K562 (cell line): ENCODE measurements around the gene ZNF219. TPM values are rescaled to one million over a fixed set of nuclear protein-coding genes. Genes with fewer than 3 reads are reported as not detected.

Source experiments
- ATAC-seq: fragments of 200-7000 bp; cut with Tn5 transposase; 3 replicates; pipeline ENCODE4 v1.9.1; 2020; ENCODE audit warnings: moderate library complexity
- BruUV-seq: library from RNA; stranded (reverse); fragments of 400-500 nt; replicated peaks from 2 replicates; lab custom pipeline; 2021; lab: Mats Ljungman, UMichigan
- CTCF ChIA-PET: fragments of 300-600 bp; formaldehyde crosslinking; extraction: SDS; loops from one replicate; lab custom pipeline; 2021; ENCODE audit warnings: low intra/inter-chr PET ratio; lab: Yijun Ruan, JAX
- POLR2A ChIA-PET: fragments of 300-600, 350-650 bp; sonication (Branson Sonifier 250); formaldehyde crosslinking; extraction: SDS; loops from one replicate; lab custom pipeline; 2021; ENCODE audit warnings: antibody characterized with exemption, inconsistent platforms; lab: Yijun Ruan, JAX
- DNase-seq, 4 experiments: peaks; one replicate each; pipeline versions ENCODE4 v3.0.0 to v3.0.0-alpha.2; 2011 to 2018; ENCODE audit warnings: low spot score in 3 of 4, mixed read lengths in 3 of 4; ENCODE audit errors: extremely low read depth in 1 of 4
- FAIRE-seq: peaks from 2 replicates; lab custom pipeline; 2011; peaks lifted over from hg19 to GRCh38; lab: Jason Lieb, UNC
- H2AFZ ChIP-seq: 2 replicates; pipeline ENCODE4 v1.6.0; 2011; ENCODE audit warnings: low read depth, low read length, control low read depth, inconsistent platforms
- H3K27ac ChIP-seq: fragments of 200-600 bp; 3 replicates; pipeline ENCODE4 v1.8.0; 2011; ENCODE audit warnings: low read depth, mild to moderate bottlenecking, control low read depth, inconsistent platforms, low read length, moderate library complexity, mixed read lengths; ENCODE audit errors: extremely low read depth
- H3K27me3 ChIP-seq, 2 experiments: fragments of 300-600 bp in 1 of 2; 2 replicates in 1 of 2; 3 replicates in 1 of 2; pipeline versions ENCODE4 v1.6.0 to v1.8.0; 2011; ENCODE audit warnings: inconsistent platforms in 2 of 2, low read length in 2 of 2, mild to moderate bottlenecking in 1 of 2, mixed read lengths in 1 of 2, moderate library complexity in 1 of 2; ENCODE audit not compliant: control insufficient read depth in 2 of 2, insufficient read depth in 2 of 2
- H3K36me3 ChIP-seq: fragments of 300-600 bp; 3 replicates; pipeline ENCODE4 v1.8.0; 2011; ENCODE audit warnings: mild to moderate bottlenecking, low read length, inconsistent platforms; ENCODE audit not compliant: control insufficient read depth, insufficient read depth
- H3K4me1 ChIP-seq, 2 experiments: fragments of 200-600 bp in 1 of 2; replicated peaks in 1 of 2; 2 replicates in 1 of 2; 3 replicates in 1 of 2; pipeline versions ENCODE4 v1.5.1 to v1.8.0; 2011; ENCODE audit warnings: inconsistent platforms in 2 of 2, low read length in 2 of 2, mild to moderate bottlenecking in 1 of 2, mixed read lengths in 1 of 2, moderate library complexity in 1 of 2; ENCODE audit not compliant: control insufficient read depth in 2 of 2, insufficient read depth in 2 of 2
- H3K4me2 ChIP-seq: 2 replicates; pipeline ENCODE4 v1.6.1; 2011; ENCODE audit warnings: low read length, control low read depth, inconsistent platforms, mixed read lengths; ENCODE audit not compliant: insufficient read depth
- H3K4me3 ChIP-seq: fragments of 200-600 bp; sonication (generic), shearing (Covaris generic); 2 replicates; pipeline ENCODE4 v1.5.1; 2016; ENCODE audit warnings: control low read depth, inconsistent platforms
- H3K79me2 ChIP-seq: fragments of 200-600 bp; 3 replicates; pipeline ENCODE4 v1.8.0; 2011; ENCODE audit warnings: low read length, inconsistent platforms; ENCODE audit not compliant: control insufficient read depth, insufficient read depth
- H3K9ac ChIP-seq, 2 experiments: 2 replicates each; pipeline versions ENCODE4 v1.6.0 to v1.6.1; 2011; ENCODE audit warnings: low read depth in 2 of 2, low read length in 2 of 2, control low read depth in 1 of 2, inconsistent platforms in 1 of 2, mild to moderate bottlenecking in 1 of 2, mixed read lengths in 1 of 2; ENCODE audit not compliant: insufficient read depth in 1 of 2
- H3K9me1 ChIP-seq: one replicate; pipeline ENCODE4 v1.6.0; 2011; ENCODE audit warnings: inconsistent platforms, mild to moderate bottlenecking, low read length, moderate library complexity; ENCODE audit not compliant: control insufficient read depth, insufficient read depth
- H3K9me3 ChIP-seq: replicated peaks from 2 replicates; pipeline ENCODE4 v1.5.1; 2011; ENCODE audit warnings: low read depth, low read length, inconsistent platforms; ENCODE audit not compliant: control insufficient read depth, insufficient read depth
- H4K20me1 ChIP-seq: replicated peaks from 2 replicates; pipeline ENCODE4 v1.6.1; 2011; ENCODE audit warnings: low read length, inconsistent platforms, mixed read lengths; ENCODE audit not compliant: control insufficient read depth, insufficient read depth
- ASH1L ChIP-seq: fragments of 450-650 bp; IDR thresholded peaks from 2 replicates; pipeline ENCODE4 v1.6.1; 2018; ENCODE audit warnings: borderline replicate concordance, mild to moderate bottlenecking, low read depth; ENCODE audit not compliant: partially characterized antibody
- BRD9 ChIP-seq: fragments of 450-650 bp; IDR thresholded peaks from 2 replicates; pipeline ENCODE4 v1.6.1; 2018; ENCODE audit warnings: low read depth; ENCODE audit not compliant: partially characterized antibody
- EP300 ChIP-seq: IDR thresholded peaks from 2 replicates; pipeline ENCODE4 v1.6.1; 2012; ENCODE audit warnings: low read length, improper control_type of control experiment
- GTF2F1 ChIP-seq: IDR thresholded peaks from 2 replicates; pipeline ENCODE4 v1.6.1; 2011; ENCODE audit warnings: low read depth, low read length, improper control_type of control experiment
- RBM34 ChIP-seq: fragments of 200-400 bp; formaldehyde crosslinking; IDR thresholded peaks from 2 replicates; pipeline ENCODE4 v1.6.1; 2018; ENCODE audit warnings: low read length, borderline replicate concordance; ENCODE audit not compliant: insufficient read depth
- SIN3B ChIP-seq: fragments of 450-650 bp; IDR thresholded peaks from 2 replicates; pipeline ENCODE4 v1.6.1; 2017; ENCODE audit warnings: low read depth, mild to moderate bottlenecking, moderate library complexity
- SMAD1 ChIP-seq: fragments of 150-350 bp; IDR thresholded peaks from 2 replicates; pipeline ENCODE4 v1.6.1; 2014; ENCODE audit warnings: low read length, low read depth; ENCODE audit not compliant: partially characterized antibody
- SNIP1 ChIP-seq: fragments of 450-650 bp; IDR thresholded peaks from 2 replicates; pipeline ENCODE4 v1.7.1; 2017; ENCODE audit warnings: low read depth, mild to moderate bottlenecking
- THRAP3 ChIP-seq: fragments of 450-650 bp; IDR thresholded peaks from 2 replicates; pipeline ENCODE4 v1.6.1; 2016; ENCODE audit warnings: mild to moderate bottlenecking, inconsistent platforms, borderline replicate concordance
- ZFP30 ChIP-seq: fragments of 250-450 bp; sonication (Bioruptor Pico); IDR thresholded peaks from 2 replicates; pipeline ENCODE4 v1.8.0; 2022; ENCODE audit warnings: moderate library complexity, mild to moderate bottlenecking, inconsistent platforms, borderline replicate concordance
- ZNF431 ChIP-seq: sonication (generic); formaldehyde crosslinking; IDR thresholded peaks from 2 replicates; pipeline ENCODE4 v1.8.0; 2022; ENCODE audit warnings: mild to moderate bottlenecking, missing genetic modification reagents
- ZNF436 ChIP-seq: fragments of 250-450, 450-650 bp; sonication (Bioruptor Pico); formaldehyde crosslinking; IDR thresholded peaks from 2 replicates; pipeline ENCODE4 v1.7.0; 2020; ENCODE audit warnings: mild to moderate bottlenecking
- ZNF445 ChIP-seq: fragments of 250-450 bp; sonication (Bioruptor Pico); IDR thresholded peaks from 2 replicates; pipeline ENCODE4 v1.4.0; 2020; ENCODE audit warnings: low read depth, mild to moderate bottlenecking, moderate library complexity
- ZNF695 ChIP-seq: fragments of 450-650 bp; formaldehyde crosslinking; IDR thresholded peaks from 2 replicates; pipeline ENCODE4 v1.4.0; 2020; ENCODE audit warnings: mild to moderate bottlenecking, moderate library complexity
- WGBS: fragments of 100-300 bp; shearing (Covaris generic); methylation state at CpG from one replicate; pipeline ENCODE4 v1.1.6; 2016; ENCODE audit warnings: low coverage, mixed read lengths; ENCODE audit not compliant: insufficient coverage; ENCODE audit errors: missing lambda C conversion rate; 5-methylcytosine and 5-hydroxymethylcytosine counted together
- in situ Hi-C: fragments of 300-500 bp; cut with MboI; formaldehyde crosslinking; loops from 4 replicates; pipeline ENCODE4 v1.15.0; 2018; ENCODE audit warnings: inconsistent platforms, mixed read lengths
- intact Hi-C: fragments of 100-400 bp; cut with micrococcal nuclease; formaldehyde crosslinking; loops from 2 replicates; pipeline ENCODE4 v1.14.2; 2022
- polyA plus RNA-seq, 8 experiments: library from polyadenylated mRNA; depleted of rRNA in 4 of 8; stranded (reverse) in 5 of 8; unstranded in 3 of 8; fragments of >200 nt; fragmentation: Nextera tagmentation in 2 of 8; fragmentation: Illumina TruSeq in 1 of 8; extraction: Ambion mirVana in 2 of 8; extraction: Trizol in 1 of 8; gene quantifications; 2 replicates each; pipeline versions ENCODE4 v1.2.1 to v1.2.3, GENCODE V29; 2011 to 2014; ENCODE audit warnings: inconsistent platforms in 1 of 8, missing spikeins in 1 of 8
- total RNA-seq, 7 experiments: library from RNA; depleted of rRNA in 6 of 7; stranded (reverse); fragments of >200 nt in 6 of 7; fragmentation: Illumina TruSeq in 2 of 7; extraction: Trizol in 2 of 7; gene quantifications; 2 replicates each; pipeline versions ENCODE4 v1.2.1 to v1.2.3, GENCODE V29; 2011 to 2021; ENCODE audit warnings: low replicate concordance in 1 of 7
- TF ChIP-seq, protein P1 (sequence below): fragments of 450-650 bp; IDR thresholded peaks from 2 replicates; pipeline ENCODE4 v1.6.1; 2016
- TF ChIP-seq, protein P2 (sequence below): fragments of 450-650 bp; conservative IDR thresholded peaks from 2 replicates; pipeline ENCODE4 v1.6.1; 2016; ENCODE audit warnings: missing genetic modification characterization, low read depth, mild to moderate bottlenecking, missing compliant biosample characterization, moderate library complexity

Gene ZNF219
- total and polyA plus RNA-seq, 9 of the 15 experiments (the other 6 are each of a cell fraction or from before 2014, with no cell fraction given), result 0.29 to 10.6 (median 2.8) TPM

DNA sequence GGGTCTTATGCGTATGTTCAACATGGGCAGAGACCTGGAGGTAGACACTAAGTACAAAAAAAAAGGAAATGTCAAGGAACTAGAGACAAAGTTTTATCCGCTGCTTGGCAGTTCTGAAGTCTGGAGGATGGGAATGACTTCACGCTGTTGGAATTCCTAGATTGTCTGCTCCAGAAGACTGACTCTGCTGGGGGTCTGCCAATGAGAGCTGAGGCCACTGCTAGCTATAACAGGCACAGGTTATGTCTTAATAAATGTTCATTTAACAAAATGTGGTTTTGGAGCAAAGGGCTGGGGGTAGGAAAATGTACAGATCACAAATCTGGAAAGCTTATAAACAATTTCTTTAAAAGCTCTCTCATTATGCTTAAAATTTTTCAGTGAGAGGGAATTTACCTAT lies 35.0 kb downstream of the ZNF219 start:
- ATAC-seq (no peak), DNase-seq (no peak), FAIRE-seq (no peak)
- 82% methylated on average over 3 of the region's 3 CpGs for WGBS
- Histone ChIP-seq H3K9ac (no peak overlapping the region), H3K4me2 (no peak overlapping the region), H3K9me1 (no peaks in the 10 kb centered on the region), H3K4me3 (no peak overlapping the region), H3K9me3 (no peaks in the 10 kb centered on the region), H4K20me1 (no peaks in the 10 kb centered on the region), H2AFZ (no peak overlapping the region), H3K27ac (no peak overlapping the region), H3K36me3 (no peaks in the 10 kb centered on the region), H3K4me1 (no peaks in the 10 kb centered on the region; a peak in 1 of 5 replicates), H3K27me3 (no peaks in the 10 kb centered on the region), H3K79me2 (no peaks in the 10 kb centered on the region)
- no TSS peak for BruUV-seq
- in situ Hi-C loops (no loop called here), intact Hi-C loops (no loop called here)
- CTCF ChIA-PET, result no interaction called here
- POLR2A ChIA-PET, result interaction anchor here (0.6 kb wide), 1 partner anchor 44 kb away, joined by 3 read pairs; no protein-coding TSS in a partner anchor
- TF ChIP-seq ASH1L (no peak), SNIP1 (no peak), SIN3B (no peak), RBM34 (no peak), EP300 (no peak), SMAD1 (no peak), ZNF445 (CRISPR knock-in tag) (no peak), BRD9 (no peak), ZNF436 (CRISPR knock-in tag) (no peak), GTF2F1 (no peak), ZNF431 (no peak), THRAP3 (no peak), ZNF695 (CRISPR knock-in tag) (no peak), ZFP30 (CRISPR knock-in tag) (no peak)
- TF ChIP-seq, protein P1, sequence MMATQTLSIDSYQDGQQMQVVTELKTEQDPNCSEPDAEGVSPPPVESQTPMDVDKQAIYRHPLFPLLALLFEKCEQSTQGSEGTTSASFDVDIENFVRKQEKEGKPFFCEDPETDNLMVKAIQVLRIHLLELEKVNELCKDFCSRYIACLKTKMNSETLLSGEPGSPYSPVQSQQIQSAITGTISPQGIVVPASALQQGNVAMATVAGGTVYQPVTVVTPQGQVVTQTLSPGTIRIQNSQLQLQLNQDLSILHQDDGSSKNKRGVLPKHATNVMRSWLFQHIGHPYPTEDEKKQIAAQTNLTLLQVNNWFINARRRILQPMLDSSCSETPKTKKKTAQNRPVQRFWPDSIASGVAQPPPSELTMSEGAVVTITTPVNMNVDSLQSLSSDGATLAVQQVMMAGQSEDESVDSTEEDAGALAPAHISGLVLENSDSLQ, result no peak
- TF ChIP-seq, protein P2, sequence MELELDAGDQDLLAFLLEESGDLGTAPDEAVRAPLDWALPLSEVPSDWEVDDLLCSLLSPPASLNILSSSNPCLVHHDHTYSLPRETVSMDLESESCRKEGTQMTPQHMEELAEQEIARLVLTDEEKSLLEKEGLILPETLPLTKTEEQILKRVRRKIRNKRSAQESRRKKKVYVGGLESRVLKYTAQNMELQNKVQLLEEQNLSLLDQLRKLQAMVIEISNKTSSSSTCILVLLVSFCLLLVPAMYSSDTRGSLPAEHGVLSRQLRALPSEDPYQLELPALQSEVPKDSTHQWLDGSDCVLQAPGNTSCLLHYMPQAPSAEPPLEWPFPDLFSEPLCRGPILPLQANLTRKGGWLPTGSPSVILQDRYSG (tag), result no peak
